Brain microvascular endothelial cell (primary cell): ENCODE data around the gene UNC119.
"Not testable (repeated sequence)": the region's sequence is repeated elsewhere in the genome, so short reads cannot be mapped to it uniquely, and the experiment has no call there.

Source experiments
- DNase-seq: peaks from one replicate; pipeline ENCODE4 v3.0.0-alpha.2; 2020
- H3K27ac ChIP-seq: fragments of 250-450 bp; sonication (Bioruptor Pico); 2 replicates; pipeline ENCODE4 v1.5.1; 2020; ENCODE audit warnings: mild to moderate bottlenecking, moderate library complexity
- H3K27me3 ChIP-seq: fragments of 250-450 bp; sonication (Bioruptor Pico); replicated peaks from 2 replicates; pipeline ENCODE4 v1.5.1; 2020; ENCODE audit warnings: mild to moderate bottlenecking
- H3K36me3 ChIP-seq: fragments of 250-450 bp; sonication (Bioruptor Pico); replicated peaks from 2 replicates; pipeline ENCODE4 v1.5.1; 2020; ENCODE audit warnings: mild to moderate bottlenecking
- H3K4me3 ChIP-seq: 2 replicates; pipeline ENCODE4 v1.5.1; 2011; ENCODE audit warnings: low read depth, mild to moderate bottlenecking, control low read depth, low read length, moderate library complexity
- in situ Hi-C: cut with HindIII; loops from 2 replicates; pipeline ENCODE4 v1.10.0; 2017; ENCODE audit warnings: low sequenced_read_pairs, low pct_ligation_motif_present
- TF ChIP-seq, protein P1 (sequence below): IDR thresholded peaks from 2 replicates; pipeline ENCODE4 v1.5.1; 2011; ENCODE audit warnings: low read depth, mild to moderate bottlenecking, moderate library complexity, low read length, control low read depth, inconsistent platforms; ENCODE audit errors: missing control alignments

Gene UNC119

DNA sequence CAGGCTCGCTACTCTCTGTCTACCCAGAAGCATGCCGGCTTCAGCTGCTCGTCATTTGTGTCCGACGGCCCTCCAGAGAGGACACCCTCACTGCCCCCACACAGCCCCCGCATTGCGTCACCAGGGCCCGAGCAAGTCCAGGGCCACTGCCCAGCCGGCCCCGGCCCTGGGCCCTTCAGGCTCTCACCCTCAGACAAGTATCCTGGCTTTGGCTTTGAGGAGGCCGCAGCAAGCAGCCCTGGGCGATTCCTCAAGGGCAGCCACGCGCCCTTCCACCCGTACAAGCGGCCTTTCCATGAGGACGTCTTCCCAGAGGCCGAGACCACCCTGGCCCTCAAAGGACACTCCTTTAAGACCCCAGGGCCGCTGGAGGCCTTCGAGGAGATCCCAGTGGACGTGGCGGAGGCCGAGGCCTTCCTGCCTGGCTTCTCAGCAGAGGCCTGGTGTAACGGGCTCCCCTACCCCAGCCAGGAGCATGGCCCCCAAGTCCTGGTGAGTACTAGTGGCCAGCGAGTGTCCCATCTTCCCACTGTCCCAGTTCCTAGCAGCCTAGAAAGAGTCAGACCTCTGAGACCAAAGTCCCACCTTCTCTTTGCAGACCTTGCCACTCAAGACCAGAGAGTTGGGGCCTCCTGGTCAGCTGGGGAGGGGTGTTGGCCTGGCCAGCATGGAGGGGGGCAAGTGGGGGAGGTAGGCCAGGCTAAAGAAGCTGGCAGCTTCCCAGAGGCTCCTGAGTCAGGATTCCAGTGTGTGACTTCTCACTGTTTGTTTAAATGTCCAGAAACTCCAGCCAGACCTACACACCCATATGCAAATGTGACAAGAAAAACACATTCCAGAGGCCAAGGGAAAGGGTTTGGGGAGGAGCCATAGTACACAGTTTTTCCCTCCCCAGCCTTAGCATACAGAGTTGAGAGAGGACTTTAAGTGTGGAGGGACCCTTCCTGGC, 27.7 kb downstream of the UNC119 start:
- Histone ChIP-seq H3K27ac (no peak overlapping the region), H3K4me3 (no peak overlapping the region), H3K36me3 (no peaks in the 10 kb centered on the region), H3K27me3 (peaks cover 2% of the 10 kb centered on the region)
- in situ Hi-C loops = no loop called here
- peak; percentile 35 for DNase-seq
- TF ChIP-seq, protein P1, sequence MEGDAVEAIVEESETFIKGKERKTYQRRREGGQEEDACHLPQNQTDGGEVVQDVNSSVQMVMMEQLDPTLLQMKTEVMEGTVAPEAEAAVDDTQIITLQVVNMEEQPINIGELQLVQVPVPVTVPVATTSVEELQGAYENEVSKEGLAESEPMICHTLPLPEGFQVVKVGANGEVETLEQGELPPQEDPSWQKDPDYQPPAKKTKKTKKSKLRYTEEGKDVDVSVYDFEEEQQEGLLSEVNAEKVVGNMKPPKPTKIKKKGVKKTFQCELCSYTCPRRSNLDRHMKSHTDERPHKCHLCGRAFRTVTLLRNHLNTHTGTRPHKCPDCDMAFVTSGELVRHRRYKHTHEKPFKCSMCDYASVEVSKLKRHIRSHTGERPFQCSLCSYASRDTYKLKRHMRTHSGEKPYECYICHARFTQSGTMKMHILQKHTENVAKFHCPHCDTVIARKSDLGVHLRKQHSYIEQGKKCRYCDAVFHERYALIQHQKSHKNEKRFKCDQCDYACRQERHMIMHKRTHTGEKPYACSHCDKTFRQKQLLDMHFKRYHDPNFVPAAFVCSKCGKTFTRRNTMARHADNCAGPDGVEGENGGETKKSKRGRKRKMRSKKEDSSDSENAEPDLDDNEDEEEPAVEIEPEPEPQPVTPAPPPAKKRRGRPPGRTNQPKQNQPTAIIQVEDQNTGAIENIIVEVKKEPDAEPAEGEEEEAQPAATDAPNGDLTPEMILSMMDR = no peak

DNA sequence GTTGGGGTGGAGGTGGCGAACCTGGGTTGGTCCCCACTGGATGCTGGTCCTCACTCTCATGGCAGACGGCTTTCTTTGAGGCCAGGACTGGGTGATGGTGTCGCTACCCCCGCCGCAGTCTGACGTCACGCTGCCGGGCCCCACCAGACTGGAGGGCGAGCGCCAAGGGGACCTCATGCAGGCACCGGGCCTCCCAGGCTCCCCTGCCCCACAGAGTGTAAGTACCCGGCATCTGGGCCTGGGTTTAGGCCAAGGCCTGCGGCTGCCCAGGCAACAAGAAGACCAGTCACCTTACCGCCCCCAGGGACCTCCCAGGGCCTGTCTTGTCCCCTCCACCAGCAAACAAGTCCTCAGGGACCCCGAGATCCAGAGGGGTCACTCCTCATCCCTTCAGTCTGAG, 28.5 kb downstream of the UNC119 start:
- no peaks in the 10 kb centered on the region for H3K36me3 ChIP-seq
- H3K27me3 ChIP-seq = peaks cover 2% of the 10 kb centered on the region
- TF ChIP-seq, protein P1 = no peak
- DNase-seq = no peak
- H3K4me3 ChIP-seq = no peak overlapping the region
- in situ Hi-C loops = no loop called here
- no peak overlapping the region for H3K27ac ChIP-seq

DNA sequence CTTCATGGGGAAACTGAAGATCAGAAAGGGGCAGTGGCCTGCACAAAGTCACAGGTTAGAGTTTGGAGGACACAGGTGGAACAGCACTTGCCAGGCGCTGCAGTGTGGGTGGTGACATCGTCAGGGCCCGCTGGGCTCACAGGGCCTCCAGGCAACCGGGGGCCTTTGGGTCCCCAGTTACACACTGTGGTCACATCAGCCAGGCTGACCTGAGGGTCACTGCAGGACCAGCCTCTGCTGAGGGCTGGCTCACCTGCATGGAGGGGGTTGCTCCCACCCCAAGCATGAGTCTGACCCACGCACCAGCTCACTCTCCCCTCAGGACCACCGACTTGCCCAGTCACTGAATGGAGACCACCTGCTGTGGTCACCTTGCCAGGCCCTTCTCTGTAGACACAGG, 29.2 kb downstream of the UNC119 start:
- TF ChIP-seq, protein P1 = no peak
- H3K36me3 ChIP-seq = no peaks in the 10 kb centered on the region
- H3K27me3 ChIP-seq = peaks cover 2% of the 10 kb centered on the region
- H3K4me3 ChIP-seq = no peak overlapping the region
- no peak overlapping the region for H3K27ac ChIP-seq
- no peak for DNase-seq
- in situ Hi-C loops = no loop called here

DNA sequence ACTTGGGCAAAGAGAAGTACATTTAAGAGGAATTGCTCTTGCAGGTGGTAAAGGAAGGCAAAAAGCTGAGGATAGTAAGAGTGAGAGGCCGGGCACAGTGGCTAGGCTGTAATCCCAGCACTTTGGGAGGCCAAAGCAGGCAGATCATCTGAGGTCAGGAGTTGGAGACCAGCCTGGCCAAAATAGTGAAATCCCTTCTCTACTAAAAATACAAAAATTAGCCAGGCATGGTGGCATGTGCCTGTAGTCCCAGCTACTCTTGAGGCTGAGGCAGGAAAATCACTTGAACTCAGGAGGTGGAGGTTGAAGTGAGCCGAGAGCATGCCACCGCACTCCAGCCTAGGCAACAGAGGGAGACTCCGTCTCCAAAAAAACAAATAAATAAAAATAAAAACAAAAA, 30.1 kb downstream of the UNC119 start:
- in situ Hi-C loops, H3K36me3 ChIP-seq, H3K4me3 ChIP-seq, DNase-seq, H3K27me3 ChIP-seq, H3K27ac ChIP-seq: not testable (repeated sequence)

DNA sequence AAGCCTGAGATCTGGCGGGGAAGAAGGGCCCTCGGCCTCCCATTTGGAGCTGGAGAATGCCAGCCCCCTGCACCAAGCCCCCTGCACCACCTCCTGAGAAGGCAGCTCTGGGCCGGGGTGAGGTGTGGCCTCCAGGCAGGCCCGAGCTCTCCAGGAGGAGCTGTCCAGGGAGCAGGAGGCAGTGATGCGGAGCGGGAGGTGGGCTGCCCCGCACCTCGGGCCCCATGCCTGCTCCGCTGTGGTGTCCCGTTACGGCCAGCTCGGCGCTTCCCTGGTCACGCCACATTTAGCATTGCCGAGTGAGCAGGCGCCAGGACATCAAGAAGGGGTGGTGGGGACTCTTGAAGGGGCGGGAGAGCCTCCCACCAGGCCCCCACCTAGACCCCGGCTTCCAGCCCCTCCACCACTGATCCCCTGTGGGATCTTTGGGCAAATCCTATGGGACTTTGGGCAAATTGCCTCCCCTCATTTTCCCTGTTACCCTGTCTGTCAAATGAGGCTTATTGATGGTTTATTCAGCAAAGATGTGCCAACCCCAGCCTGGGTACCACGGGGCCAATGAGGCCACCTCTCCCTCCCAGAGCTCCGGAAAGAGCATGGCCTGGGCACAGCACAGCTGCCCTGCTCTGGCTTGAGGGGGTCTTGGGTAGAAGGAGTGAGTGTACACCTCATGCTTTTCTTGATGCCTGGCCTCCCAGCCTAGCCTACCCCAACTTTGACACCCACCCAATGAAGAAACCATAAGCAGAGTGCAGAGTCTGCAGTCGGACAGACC, 30.9 kb downstream of the UNC119 start:
- Histone ChIP-seq H3K27me3 (peaks cover 2% of the 10 kb centered on the region), H3K4me3 (no peak overlapping the region), H3K36me3 (no peaks in the 10 kb centered on the region), H3K27ac (no peak overlapping the region)
- TF ChIP-seq, protein P1 = no peak
- in situ Hi-C loops = no loop called here
- no peak for DNase-seq

DNA sequence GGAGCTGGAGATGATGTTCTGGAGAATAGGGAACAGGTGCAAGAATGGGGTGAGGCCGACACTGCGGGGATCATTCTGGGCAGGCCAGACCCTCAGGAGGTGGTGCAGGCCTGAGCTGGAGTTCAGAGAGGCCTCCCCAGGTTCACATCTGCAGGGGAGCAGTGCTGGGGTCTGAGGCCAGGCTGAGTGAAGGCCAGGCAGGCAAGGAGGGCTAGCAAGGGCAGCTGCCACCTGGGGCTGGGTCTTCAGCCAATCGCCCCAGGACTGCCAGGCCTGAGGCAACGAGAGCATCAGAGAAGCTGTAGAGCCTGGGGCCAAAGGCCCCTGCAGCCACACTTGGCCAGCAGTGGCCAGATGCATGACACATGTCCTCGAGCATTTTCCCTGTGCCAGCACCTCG, 31.7 kb downstream of the UNC119 start:
- TF ChIP-seq, protein P1 = no peak
- Histone ChIP-seq H3K27me3 (peaks cover 2% of the 10 kb centered on the region), H3K27ac (no peak overlapping the region), H3K36me3 (no peaks in the 10 kb centered on the region), H3K4me3 (no peak overlapping the region)
- in situ Hi-C loops = no loop called here
- no peak for DNase-seq
